ENCODE results near the gene WNT8A. TPM values are rescaled to one million over a fixed set of nuclear protein-coding genes. Genes with fewer than 3 reads are reported as not detected.

WNT8A gene
- polyA plus RNA-seq, 4 donors = 0.14 to 0.29 (median 0.19) TPM; not detected in 1

GRCh38 chr5:138132543-138132942 lies 48.7 kb downstream of the WNT8A start:
- no peak for DNase-seq (ENCODE audit: low read depth in 4 of 4, low spot score in 3 of 4)

DNA sequence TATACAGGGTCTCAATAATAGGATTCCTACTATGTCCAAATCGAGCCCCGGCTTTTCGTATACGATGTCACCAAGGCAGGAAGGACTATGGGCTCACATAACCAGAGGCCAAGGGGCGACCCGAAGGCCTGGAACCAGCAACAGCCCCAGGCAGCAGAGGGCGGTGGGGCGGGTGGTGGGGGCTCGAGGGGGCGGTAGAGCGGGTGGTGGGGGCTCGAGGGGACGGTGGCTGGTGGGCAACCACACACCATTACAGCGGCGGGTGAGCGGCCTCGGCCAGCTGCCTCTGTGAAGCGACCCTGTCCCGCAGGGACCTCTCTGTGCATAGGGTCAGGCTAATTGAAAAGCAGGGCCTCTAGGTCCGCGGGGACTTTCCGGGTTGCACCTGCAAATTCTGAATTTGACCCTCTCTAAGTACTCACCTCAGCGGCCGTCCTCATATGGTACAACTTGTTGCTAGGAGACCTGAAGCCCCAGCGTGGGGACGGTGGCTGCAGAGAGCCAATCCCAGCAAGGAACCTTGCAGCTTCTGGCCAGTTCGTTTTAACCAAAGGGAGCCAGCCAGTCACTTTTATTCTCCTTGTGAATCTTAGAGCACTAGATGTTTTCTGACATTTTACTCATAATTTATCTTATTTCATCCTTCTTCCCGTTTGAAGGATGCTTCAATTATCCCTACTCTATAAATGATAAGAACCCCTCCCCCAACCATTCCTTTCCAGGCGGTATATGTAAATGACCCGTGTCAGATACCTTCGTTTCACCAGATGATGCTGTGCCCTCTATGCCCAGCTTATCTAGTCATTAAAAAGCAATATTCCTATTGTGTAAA lies 55.3 kb downstream of the WNT8A start, which contains the start of gene NME5:
NME5 (minus strand) TSS at position 480 of the 832 bp plus-strand sequence. CDS start 648 bp downstream, outside the sequence.
- peak; percentile 48 to 72 (median 56) for DNase-seq (ENCODE audit: low read depth in 4 of 4, low spot score in 3 of 4)

DNA sequence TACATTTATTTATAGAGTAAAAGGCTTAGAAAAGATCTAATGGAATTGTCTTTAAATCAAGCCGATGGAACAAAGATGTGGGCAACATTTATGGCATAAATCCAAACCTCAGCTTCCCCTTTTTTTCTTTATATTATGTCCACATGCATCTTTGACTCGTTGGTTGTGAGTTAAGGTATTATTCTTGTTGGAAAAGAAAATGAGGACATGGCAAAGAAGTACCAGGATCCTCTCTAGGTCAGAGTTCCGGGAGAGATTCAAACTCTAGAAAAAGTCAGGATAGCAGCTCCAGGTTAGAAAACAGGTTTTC lies 55.9 kb downstream of the WNT8A start:
- no peak for DNase-seq (ENCODE audit: low read depth in 4 of 4, low spot score in 3 of 4)

DNA sequence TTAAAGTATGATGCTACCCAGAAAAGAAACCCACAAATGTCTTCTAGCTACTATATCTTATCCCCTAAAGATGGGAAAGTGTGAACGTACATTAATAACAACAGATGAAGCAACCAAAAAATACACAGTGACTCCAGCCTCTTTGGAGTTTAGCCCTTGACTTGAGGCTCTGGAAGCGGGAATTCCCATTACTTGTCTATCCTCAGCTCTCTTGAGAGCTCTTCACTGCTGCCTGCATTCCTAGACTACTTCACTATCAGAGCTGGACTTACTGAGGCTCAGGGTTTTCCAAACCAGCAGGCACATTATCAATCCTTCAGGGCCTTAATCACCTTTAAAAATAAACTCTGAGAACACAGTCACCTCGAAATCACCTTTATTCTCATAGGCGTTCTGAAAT lies 56.4 kb downstream of the WNT8A start:
- DNase-seq (ENCODE audit: low read depth in 4 of 4, low spot score in 3 of 4) = no peak

Other genes starting within 250 kb of the WNT8A start
- 1 to 10 TPM; 1.3 to 2.2 (median 1.4) TPM for gene MYOT, start 216.2 kb upstream of the WNT8A start, polyA plus RNA-seq (ENCODE audit: insufficient read length in 4 of 4)
- gene PKD2L2, start 194.6 kb upstream of the WNT8A start, polyA plus RNA-seq (ENCODE audit: insufficient read length in 4 of 4) = under 1 TPM; 0.20 to 0.50 (median 0.37) TPM
- gene FAM13B, start 51.0 kb upstream of the WNT8A start, polyA plus RNA-seq (ENCODE audit: insufficient read length in 4 of 4) = 10 to 100 TPM; 34.4 to 58.7 (median 55.7) TPM
- 10 to 100 TPM in 3 of 4 donors, 1 to 10 TPM in 1; 5.8 to 26.7 (median 24.0) TPM for gene NME5, start 55.4 kb downstream of the WNT8A start, polyA plus RNA-seq (ENCODE audit: insufficient read length in 4 of 4)
- gene BRD8, start 94.6 kb downstream of the WNT8A start, polyA plus RNA-seq (ENCODE audit: insufficient read length in 4 of 4) = 100 to 1,000 TPM; 103 to 182 (median 133) TPM
- 10 to 100 TPM; 37.1 to 47.9 (median 43.0) TPM for gene KIF20A, start 95.1 kb downstream of the WNT8A start, polyA plus RNA-seq (ENCODE audit: insufficient read length in 4 of 4)
- 10 to 100 TPM; 46.3 to 70.0 (median 62.5) TPM for gene CDC23, start 129.3 kb downstream of the WNT8A start, polyA plus RNA-seq (ENCODE audit: insufficient read length in 4 of 4)
- 1 to 10 TPM; 2.7 to 6.6 (median 5.5) TPM for gene GFRA3, start 190.6 kb downstream of the WNT8A start, polyA plus RNA-seq (ENCODE audit: insufficient read length in 4 of 4)
- gene CDC25C, start 247.8 kb downstream of the WNT8A start, polyA plus RNA-seq (ENCODE audit: insufficient read length in 4 of 4) = 1 to 10 TPM; 6.5 to 8.0 (median 7.2) TPM

All from left renal pelvis (tissue), 4 donors.